Measurements from ENCODE around the gene OR5K1.

Gene OR5K1

GRCh38 chr3:98462901-98463300, at the start of gene OR5K1:
Gene OR5K1, plus strand, starts transcription at chr3:98463201. Its CDS starts 6,376 bp downstream, at chr3:98469577.
- DNase-seq (ENCODE audit: low spot score) = no peak

DNA sequence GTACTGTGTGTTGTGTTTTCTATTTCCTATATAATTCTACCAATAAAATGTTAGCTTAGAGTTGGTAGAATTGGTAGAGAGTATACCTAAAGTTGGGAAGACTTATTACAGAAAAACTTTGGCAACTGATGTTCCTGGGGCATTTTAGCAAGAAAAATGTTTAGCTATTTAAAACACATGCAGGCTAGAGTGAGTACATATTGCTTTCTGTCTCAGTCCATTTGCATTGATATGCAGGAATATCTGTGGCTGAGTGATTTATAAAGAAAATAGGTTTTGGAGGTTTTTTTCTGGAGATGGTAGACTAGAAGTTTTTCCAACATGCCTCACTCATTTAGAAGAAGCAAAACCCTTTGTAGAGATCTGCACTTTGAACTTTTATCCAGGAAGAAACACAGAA, 30.4 kb upstream of the OR5K1 start:
- DNase-seq (ENCODE audit: low spot score) = no peak

- DNase-seq (ENCODE audit: low spot score) = no peak
Observed at GRCh38 chr3:98433764-98434163, 29.2 kb upstream of the OR5K1 start.

DNA sequence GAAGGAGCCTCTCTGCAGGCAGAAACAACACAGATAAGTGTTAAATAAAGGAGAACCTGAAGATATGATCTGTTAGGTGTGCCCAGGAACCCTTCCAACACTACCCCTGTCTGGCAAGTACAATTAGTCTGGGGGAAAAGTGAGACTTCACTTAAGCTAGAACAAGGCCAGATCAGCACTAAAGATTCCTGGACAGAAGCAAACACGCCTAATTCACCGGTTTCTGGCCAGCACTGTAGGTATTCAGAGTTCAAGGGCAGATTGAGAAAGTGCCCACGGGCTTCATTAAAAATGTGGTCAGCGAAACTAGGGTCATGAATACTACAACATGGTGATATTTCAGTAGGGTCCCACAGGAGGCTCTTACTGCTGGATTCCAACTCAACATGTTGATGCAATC, 28.6 kb upstream of the OR5K1 start:
- DNase-seq (ENCODE audit: low spot score) = no peak

- DNase-seq (ENCODE audit: low spot score) = no peak
Observed at GRCh38 chr3:98440283-98440682, 22.7 kb upstream of the OR5K1 start.

- no peak for DNase-seq (ENCODE audit: low spot score)
Observed at GRCh38 chr3:98445949-98446406, 17.0 kb upstream of the OR5K1 start.

GRCh38 chr3:98449606-98450193, 13.3 kb upstream of the OR5K1 start:
- no peak for DNase-seq (ENCODE audit: low spot score)

DNA sequence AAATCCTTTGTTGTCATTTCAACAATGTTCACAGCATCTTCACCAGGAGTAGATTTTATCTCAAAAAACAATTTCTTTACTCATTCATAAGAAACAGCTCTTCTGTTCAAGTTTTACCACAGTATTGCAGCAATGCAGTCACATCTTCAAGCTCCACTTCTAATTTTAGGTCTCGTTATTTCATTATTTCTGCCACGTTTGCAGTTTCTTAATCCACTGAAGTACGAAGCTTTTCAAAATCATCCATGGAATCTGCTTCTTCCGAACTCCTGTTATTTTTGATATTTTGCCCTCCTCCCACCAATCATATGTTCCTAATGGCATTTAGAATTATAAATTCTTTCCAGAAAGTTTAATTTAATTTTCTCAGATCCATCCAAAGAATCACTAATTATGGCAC, 12.6 kb upstream of the OR5K1 start:
- DNase-seq (ENCODE audit: low spot score) = no peak

DNA sequence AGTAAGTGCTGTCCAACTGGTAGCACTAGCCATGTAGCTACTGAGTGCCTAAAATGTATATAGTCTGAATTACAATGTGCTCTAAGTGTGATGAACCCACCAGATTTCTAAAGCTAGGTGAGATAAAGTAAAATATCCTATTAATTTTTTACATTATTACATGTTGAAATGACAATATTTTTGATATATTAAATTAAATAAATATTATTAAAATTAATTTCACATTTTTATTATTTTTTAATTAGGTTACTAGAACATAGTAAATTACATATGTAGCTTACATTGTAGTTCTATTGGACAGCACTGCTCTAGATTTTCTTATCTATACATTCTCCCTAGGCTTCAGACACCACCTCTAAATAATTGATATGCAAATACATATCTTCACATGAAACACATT, 9.2 kb upstream of the OR5K1 start:
- DNase-seq (ENCODE audit: low spot score) = no peak

GRCh38 chr3:98454929-98455328, 8.1 kb upstream of the OR5K1 start:
- DNase-seq (ENCODE audit: low spot score) = no peak

DNA sequence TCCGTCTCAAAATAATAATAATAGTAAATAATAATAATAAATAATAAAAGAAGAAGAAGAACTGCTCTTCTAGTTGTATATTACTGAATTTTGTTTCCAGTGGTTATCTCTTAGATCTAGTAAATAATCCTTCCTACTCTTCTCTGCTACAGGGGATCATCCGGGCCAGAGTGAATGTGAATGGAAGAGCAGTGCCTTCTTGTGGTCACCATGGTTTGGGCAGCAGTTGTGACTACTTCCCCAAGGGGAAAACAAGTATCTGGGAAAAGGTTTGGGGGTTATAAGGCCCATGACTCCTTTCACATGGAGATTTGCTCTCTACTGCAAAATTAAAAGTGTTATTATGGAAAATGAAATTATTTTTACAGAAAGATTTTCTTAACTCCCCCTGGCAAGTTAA, 5.5 kb upstream of the OR5K1 start:
- DNase-seq (ENCODE audit: low spot score) = no peak

DNA sequence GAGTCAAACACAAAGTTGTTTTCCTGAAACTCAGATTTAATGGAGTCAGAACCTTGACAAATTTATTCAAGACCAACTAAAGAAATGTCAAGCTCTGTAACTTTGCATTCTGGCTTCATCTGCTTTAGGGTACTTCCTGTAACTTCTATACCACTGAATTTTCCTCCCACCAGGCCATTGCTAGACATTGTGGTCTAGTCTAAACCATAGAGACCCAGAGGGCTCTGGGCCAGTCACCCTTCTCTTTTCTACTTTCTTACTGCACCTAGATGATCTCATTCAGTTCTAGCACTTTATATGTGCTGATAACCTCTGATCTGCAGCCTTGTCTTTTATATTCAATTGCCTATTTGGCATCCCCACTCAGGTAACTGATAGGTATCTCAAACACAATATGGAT, 2.8 kb upstream of the OR5K1 start:
- DNase-seq (ENCODE audit: low spot score) = no peak

DNA sequence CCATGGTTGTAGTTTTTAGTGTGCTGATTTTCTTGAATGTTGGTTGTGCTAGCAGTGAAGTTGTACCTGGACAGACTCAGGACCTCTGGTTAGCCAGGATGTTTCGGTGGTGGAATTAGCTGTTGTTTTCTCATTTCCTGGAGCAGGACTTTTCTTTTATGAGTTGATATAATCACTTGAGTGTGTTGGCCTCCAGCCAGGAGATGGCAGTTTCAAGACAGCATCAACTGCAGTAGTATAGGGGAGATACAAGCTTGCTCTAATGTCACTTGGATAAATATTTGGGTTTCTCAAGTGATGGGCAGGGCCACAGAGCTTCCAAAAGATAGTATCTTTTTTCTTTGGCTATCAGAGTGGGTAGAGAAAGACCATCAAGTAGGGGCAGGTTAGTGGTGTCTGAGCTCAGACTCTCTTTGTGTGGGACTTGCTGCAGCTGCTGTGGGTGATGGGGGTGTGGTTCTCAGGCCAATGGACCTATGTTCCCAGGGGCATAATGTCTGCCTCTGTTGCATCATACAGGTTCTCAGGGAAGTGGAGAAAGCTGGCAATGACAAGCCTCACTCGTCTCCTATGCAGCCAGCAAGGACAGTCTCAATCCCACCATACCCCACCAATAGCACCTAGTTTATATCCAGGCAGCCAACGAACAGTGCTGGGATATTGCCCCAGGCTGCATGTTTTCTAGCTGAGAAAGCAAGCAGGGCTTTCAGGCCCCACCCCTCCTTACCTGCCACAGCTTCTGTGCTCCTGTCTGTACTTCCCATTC, 19.9 kb downstream of the OR5K1 start:
- DNase-seq (ENCODE audit: low spot score) = no peak

GRCh38 chr3:98483626-98484025, 20.6 kb downstream of the OR5K1 start:
- no peak for DNase-seq (ENCODE audit: low spot score)

- DNase-seq (ENCODE audit: low spot score) = no peak
Observed at GRCh38 chr3:98497381-98497780, 34.4 kb downstream of the OR5K1 start, which contains the start of gene OR5K2. Gene OR5K2, plus strand, starts transcription at chr3:98497681. Its CDS starts 0 bp downstream, at chr3:98497681.

GRCh38 chr3:98500019-98500418, 37.0 kb downstream of the OR5K1 start:
- DNase-seq (ENCODE audit: low spot score) = no peak

- DNase-seq (ENCODE audit: low spot score) = no peak
Observed at GRCh38 chr3:98501270-98501669, 38.3 kb downstream of the OR5K1 start.

GRCh38 chr3:98501863-98502576, 39.0 kb downstream of the OR5K1 start:
- no peak for DNase-seq (ENCODE audit: low spot score)

DNA sequence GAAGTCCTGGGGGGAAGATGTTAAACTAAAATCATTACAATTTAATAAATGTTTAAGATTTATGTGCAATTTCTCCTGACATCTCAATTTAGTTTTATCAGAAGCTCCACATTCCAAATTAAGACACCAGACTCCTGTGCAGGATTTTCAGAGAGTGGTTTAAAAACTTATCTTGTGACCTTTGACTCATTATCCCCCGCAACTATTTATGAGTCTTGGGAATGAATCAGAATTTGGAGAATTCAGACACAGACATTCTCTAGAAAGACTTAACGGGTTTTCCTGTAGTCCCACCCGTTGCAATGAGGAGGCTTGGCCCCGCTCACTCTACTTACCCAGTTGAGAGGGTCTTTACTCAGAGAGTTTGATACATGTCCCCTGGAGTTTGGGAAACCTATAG, 41.5 kb downstream of the OR5K1 start:
- no peak for DNase-seq (ENCODE audit: low spot score)

DNA sequence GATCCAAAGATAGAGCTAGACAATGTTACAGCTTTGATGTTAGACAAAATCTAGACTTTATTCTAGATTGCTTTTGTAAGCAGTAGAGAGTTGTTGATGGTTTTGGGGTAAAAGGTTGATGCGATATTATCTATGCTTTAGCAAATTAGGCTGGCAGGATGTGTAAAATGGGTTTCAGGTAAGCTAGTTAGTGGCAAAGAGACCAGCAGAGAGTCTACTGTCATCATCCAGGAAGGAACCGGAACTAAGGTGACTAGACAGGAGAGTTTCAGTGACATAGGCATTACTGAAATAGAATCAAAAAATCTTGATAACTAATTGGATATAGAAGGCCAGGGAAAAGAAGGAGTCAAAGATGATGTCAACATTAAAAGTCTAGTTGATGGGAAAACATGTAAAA, 45.6 kb downstream of the OR5K1 start:
- DNase-seq (ENCODE audit: low spot score) = no peak

- DNase-seq (ENCODE audit: low spot score) = no peak
Observed at GRCh38 chr3:98512576-98512975, 49.6 kb downstream of the OR5K1 start.

GRCh38 chr3:98513091-98513511, 50.1 kb downstream of the OR5K1 start:
- peak; percentile 11 for DNase-seq (ENCODE audit: low spot score)

DNA sequence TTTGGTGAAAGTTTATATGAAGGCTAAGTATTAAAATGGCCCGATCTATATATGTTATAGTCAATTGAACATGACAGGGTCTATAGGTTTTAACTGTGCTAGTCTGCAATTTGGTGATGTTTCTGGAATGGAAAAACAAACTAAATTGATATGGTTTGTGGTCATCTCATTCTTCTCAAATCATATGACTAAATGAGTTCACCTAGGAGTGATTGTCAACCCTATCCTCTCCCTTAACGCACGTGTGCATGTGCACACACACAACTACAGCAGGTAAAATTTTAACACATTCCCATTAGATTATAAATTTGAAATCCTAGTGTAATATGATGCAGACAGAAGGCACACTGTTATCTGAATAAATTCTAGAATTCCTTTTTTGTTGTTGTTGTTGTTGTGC, 50.7 kb downstream of the OR5K1 start:
- DNase-seq (ENCODE audit: low spot score) = no peak
